Endometrial microvascular endothelial cells (primary cell): ENCODE results near the gene TMEM120A. TPM values are rescaled to one million over a fixed set of nuclear protein-coding genes. Genes with fewer than 3 reads are reported as not detected.
"Not testable (repeated sequence)": the region's sequence is repeated elsewhere in the genome, so short reads cannot be mapped to it uniquely, and the experiment has no call there.

Experiments
- in situ Hi-C: cut with HindIII; loops from 2 replicates; pipeline ENCODE4 v1.10.0; 2017; ENCODE audit warnings: low sequenced_read_pairs, low pct_unique_long_range_greater_than_20kb; ENCODE audit errors: inconsistent ontology term
- total RNA-seq: library from RNA; depleted of rRNA; stranded (reverse); fragments of >200 nt; gene quantifications from one replicate; pipeline ENCODE4 v1.2.3, GENCODE V29; 2015; ENCODE audit errors: inconsistent ontology term

Gene TMEM120A
- total RNA-seq = 12.0 TPM

GRCh38 chr7:75994388-75995051 is at the start of gene TMEM120A:
Gene TMEM120A, minus strand, starts transcription at chr7:75994595. Its CDS starts 25 bp downstream, at chr7:75994570.
- in situ Hi-C loops = no loop called here

DNA sequence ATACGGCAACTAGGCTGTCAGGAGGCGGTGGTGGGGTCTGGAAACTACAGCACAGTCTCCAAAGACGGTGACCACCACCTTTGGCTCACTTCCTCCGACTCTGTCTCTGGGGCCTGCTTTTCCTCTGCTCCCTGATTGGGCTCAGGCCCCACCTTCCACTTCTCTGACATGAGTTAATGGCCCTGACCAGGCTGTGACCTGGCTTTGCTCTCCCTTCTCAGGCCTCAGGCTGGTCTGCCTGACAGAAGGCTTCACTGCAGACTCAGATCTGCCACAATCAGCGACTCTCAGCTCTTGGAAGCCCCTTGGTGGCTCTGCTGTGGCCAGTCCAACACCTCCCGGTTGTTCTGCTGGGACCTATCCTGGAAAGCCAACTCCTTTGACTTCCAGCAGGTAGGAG is 45.7 kb upstream of the TMEM120A start:
- in situ Hi-C loops = no loop called here

DNA sequence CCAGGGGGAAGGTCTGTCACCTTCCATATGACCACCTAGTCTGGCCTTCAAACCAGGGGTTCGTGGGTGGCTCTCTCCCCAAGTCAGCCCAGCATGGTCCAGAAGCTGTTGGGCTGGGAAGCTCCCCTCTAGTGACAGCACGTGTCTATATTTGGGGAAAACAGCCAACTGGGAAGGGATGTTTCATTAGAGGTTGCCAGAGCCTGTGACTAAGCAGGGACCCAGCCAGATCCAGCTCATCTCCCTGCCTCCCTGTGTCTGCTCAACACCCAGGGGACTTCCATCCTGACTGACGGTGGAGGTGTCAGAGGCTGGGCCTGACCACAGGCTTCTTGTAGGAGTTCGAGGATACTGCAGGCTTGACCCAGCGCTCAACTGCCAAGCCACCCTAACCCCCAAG is 42.9 kb upstream of the TMEM120A start:
- in situ Hi-C loops = no loop called here

DNA sequence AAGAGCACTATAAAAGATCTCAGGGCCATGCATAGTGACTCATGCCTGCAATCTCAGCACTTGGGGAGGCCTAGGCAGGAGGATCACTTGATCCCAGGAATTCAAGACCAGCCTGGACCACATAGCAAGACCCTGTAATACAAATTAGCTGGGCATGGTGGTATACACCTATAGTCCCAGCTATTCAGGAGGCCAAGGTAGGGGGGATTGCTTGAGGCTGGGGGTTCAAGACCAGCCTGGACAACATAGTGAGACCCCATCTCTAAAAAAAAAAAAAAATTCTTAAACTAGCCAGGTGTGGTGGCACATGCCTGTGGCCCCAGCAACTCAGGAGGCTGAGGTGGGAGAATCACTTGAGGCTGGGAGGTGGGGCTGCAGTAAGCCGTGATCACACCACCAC is 37.6 kb upstream of the TMEM120A start:
- in situ Hi-C loops = no loop called here

DNA sequence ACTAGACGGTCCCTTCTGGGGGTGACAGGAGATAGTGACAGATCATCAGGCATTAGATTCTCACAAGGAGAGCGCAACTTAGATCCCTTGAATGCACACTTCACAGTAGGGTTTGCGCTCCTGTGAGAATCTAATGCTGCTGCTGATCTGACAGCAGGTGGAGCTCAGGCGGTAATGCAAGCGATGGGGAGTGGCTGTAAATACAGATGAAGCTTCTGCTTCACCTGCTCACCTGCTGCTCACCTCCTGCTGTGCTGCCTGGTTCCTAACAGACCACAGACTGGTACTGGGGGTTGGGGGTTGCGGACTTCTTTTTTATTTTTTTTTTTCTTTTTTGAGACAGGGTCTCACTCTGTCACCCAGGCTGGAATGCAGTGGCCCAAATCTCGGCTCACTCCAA is 35.3 kb upstream of the TMEM120A start:
- in situ Hi-C loops = not testable (repeated sequence)

- in situ Hi-C loops = no loop called here
These were observed 28.6 kb upstream of the TMEM120A start for GRCh38 chr7:76023002-76023401.

DNA sequence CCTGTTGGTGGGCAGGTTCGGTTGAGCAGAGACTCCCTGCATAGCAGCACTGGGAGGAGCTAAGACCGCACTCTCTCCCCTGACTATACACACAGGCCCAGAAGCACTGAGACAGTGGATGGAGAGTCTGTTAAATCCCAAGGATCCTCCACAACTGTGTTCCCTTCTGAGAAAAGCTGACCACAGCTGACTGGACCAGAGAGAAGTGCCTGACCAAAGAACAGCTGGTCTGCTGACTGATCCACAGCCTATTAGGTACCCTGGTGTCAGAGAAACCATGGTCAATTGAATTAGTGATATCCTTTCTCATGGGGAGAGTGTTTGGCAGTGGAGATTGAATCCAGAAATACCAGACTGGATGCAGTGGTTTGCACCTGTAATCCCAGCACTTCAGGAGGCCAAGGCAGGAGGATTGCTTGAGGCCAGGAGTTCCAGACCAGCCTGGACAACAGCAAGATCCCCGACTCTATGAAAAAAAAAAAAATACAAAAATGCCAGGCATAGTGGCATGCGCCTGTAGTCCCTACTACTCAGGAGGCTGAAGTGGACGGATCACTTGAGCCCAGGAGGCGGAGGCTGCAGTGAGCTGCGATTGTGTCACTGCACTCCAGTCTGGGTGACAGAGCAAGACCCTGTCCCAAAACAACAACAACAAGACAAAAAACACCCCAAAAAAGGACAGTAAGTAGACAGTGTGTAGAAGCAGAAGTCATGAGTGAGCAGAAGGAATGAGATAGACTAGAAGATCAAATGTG is 27.8 kb upstream of the TMEM120A start:
- in situ Hi-C loops = no loop called here

GRCh38 chr7:76020031-76020714 is 25.8 kb upstream of the TMEM120A start:
- in situ Hi-C loops = no loop called here

DNA sequence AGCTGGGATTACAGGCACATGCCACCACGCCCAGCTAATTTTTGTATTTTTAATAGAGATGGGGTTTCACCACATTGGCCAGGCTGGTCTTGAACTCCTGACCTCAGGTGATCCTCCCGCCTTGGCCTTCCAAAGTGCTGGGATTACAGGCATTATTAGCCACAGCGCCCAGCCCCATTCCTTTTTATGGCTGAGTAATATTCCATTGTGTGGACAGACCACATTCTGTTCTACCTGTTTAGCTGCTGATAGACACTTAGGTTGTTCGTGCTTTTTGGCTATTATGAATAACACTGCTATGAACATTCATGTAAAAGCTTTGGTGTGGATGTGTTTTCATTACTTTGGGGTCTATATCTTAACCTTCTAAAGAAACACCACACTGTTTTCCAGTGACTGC is 24.1 kb upstream of the TMEM120A start:
- in situ Hi-C loops = not testable (repeated sequence)

DNA sequence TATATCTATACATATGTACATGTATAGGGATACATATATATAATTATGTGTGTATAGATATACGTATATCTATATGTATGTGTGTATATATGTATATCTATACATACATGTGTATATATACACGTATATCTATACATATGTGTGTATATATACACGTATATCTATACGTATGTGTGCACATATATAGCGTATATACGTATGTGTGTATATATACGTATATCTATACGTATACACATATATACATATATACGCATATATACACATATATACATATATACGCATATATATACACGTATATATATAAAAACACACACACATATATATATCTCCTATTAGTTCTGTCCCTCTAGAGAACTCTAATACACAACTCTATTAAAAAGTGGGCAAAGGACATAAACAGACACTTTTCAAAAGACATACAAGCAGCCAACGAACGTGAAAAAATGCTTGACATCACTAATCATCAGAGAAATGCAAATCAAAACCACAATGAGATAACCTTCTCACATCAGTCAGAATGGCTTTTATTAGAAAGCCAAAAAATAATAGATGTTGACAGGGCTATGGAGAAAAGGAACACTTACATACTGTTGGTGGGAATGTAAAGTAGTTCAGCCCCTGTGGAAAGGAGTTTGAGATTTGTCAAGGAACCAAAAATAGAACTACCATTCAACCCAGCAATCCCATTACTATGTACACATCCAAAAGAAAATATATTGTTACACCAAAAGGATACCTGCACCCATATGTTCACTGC is 22.0 kb upstream of the TMEM120A start:
- in situ Hi-C loops = no loop called here

DNA sequence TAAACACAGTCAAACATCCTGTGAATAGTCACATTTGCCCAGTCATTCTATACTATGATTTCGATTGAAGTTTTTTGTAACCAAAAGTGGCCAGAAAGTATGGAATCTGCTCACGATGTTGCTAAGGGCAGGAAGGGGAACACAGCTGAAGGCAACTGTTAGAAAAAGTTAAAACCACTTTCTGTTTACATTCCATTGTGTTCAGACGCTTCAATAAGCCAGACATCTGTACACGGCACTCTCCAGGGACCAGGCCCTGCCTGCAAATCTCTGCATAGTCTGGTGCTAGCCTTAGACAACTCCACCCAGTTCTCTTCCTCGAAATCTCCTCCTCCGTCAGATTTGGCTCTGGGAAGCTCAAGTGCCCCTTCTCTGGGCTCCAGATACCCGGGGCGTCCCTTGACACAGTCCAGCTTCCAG is 17.1 kb upstream of the TMEM120A start:
- in situ Hi-C loops = no loop called here

GRCh38 chr7:76009672-76010600 is 15.5 kb upstream of the TMEM120A start:
- in situ Hi-C loops = no loop called here

DNA sequence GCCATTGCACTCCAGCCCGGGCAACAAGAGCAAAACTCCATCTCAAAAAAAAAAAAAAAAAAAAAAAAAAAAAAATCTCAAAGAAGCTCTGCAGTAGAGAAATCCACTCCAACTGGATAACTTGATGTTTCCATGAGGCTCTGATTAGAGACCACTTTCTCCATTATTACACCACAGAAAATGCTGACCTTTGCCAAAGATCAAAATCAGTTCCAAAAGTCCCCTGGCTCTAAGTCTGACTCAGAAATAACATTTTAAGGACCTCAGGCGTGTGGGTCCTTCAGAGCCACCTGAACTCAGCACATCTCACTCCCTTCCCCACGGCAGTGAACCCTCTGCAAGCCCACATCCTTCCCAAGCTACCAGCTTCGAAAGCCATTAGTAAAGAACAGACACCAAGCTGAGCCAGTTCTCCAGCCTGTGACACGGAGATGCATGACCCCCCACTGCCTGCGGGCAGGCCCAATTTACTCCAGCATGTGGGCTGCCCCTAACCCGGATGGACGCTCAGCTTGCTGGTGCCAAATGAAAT is 13.8 kb upstream of the TMEM120A start:
- in situ Hi-C loops = no loop called here

- in situ Hi-C loops = not testable (repeated sequence)
These were observed 10.6 kb upstream of the TMEM120A start for GRCh38 chr7:76005004-76005403.

- in situ Hi-C loops = no loop called here
These were observed 9.0 kb upstream of the TMEM120A start for GRCh38 chr7:76003351-76003750.

DNA sequence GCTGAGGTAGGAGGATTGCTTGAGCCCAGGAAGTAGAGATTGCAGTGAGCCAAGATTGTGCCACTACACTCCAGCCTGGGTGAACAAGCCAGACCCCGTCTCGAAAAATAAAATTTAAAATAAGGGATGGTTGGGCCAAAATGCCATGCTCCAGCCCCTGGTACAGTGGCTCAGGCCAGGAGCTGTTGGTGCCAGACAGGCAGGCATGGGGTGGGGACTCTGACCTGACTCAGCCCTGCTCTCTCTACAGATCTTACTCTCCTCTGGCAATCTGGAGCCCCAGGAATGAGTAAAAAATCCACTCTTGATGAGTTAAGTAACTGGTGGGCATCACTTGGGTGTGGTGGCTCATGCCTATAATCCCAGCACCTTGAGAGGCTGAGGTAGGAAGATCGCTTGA is 8.4 kb upstream of the TMEM120A start:
- in situ Hi-C loops = no loop called here

- in situ Hi-C loops = no loop called here
These were observed 7.7 kb upstream of the TMEM120A start for GRCh38 chr7:76002139-76002538.

DNA sequence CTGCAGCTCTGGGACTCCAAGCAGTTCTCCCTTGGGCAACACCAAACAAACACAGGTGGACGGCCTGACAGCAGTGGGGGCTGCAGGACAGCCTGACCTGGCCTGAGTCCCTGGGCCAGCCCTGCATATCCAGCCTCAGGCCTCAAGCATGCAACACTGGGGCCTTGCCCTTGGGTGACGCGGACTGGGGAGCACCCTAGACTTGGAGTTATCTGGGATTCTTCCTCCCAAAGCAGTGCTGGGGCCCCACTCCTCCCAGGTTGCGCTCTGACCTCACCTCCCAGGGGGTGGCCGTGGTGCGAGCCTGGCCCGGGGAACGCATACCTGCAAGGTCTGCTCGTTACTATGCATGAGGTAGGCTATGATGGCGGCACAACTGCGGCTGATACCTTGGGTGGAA is 6.2 kb upstream of the TMEM120A start:
- in situ Hi-C loops = no loop called here
